ENCODE results near the gene SLC17A1.

GRCh38 chr6:25781134-25781533, 50.7 kb downstream of the SLC17A1 start:
- TF ChIP-seq CTCF (IDR thresholded peaks at IDR 0.05) (no peak), POLR2A (IDR thresholded peaks at IDR 0.05) (no peak)
